ENCODE measurements around the gene TTC21B.
A peak's percentile ranks its signal among the peaks of the same experiment; 100 is the strongest.
"Not testable (repeated sequence)": the region's sequence is repeated elsewhere in the genome, so short reads cannot be mapped to it uniquely, and the experiment has no call there.

Gene TTC21B

GRCh38 chr2:165877565-165878550 is 75.7 kb downstream of the TTC21B start:
- DNase-seq: no peak

GRCh38 chr2:165876712-165877111 is 76.9 kb downstream of the TTC21B start:
- DNase-seq: no peak

- no peak for DNase-seq
Observed at GRCh38 chr2:165876269-165876668, 77.3 kb downstream of the TTC21B start.

- peak; percentile 58 to 76 for DNase-seq
Observed at GRCh38 chr2:165874445-165875039, 79.0 kb downstream of the TTC21B start.

- DNase-seq: no peak
Observed at GRCh38 chr2:165872101-165872791, 81.3 kb downstream of the TTC21B start.

- no peak for DNase-seq
Observed at GRCh38 chr2:165871025-165871424, 82.6 kb downstream of the TTC21B start.

- no peak for DNase-seq
Observed at GRCh38 chr2:165870346-165870745, 83.2 kb downstream of the TTC21B start.

- DNase-seq: peak; percentile 37 to 70
Observed at GRCh38 chr2:165868211-165868610, 85.4 kb downstream of the TTC21B start.

- no peak for DNase-seq
Observed at GRCh38 chr2:165864296-165864695, 89.3 kb downstream of the TTC21B start.

- DNase-seq: peak in 1 of 2 experiments; percentile 17
Observed at GRCh38 chr2:165863810-165864261, 89.7 kb downstream of the TTC21B start.

- DNase-seq: not testable (repeated sequence)
Observed at GRCh38 chr2:165861083-165861482, 92.5 kb downstream of the TTC21B start.

GRCh38 chr2:165859723-165860122 is 93.9 kb downstream of the TTC21B start:
- not testable (repeated sequence) for DNase-seq

GRCh38 chr2:165857876-165858275 is 95.7 kb downstream of the TTC21B start:
- no peak for DNase-seq

GRCh38 chr2:165852394-165852793 is 101.2 kb downstream of the TTC21B start:
- DNase-seq: no peak

GRCh38 chr2:165847001-165847400 is 106.6 kb downstream of the TTC21B start:
- DNase-seq: no peak

GRCh38 chr2:165846056-165846455 is 107.5 kb downstream of the TTC21B start:
- DNase-seq: no peak

GRCh38 chr2:165844216-165844615 is 109.4 kb downstream of the TTC21B start:
- DNase-seq: no peak

- DNase-seq: no peak
Observed at GRCh38 chr2:165843351-165843750, 110.2 kb downstream of the TTC21B start.

- DNase-seq: no peak
Observed at GRCh38 chr2:165840333-165840958, 113.1 kb downstream of the TTC21B start.

- no peak for DNase-seq
Observed at GRCh38 chr2:165839610-165840009, 114.0 kb downstream of the TTC21B start.

GRCh38 chr2:165837122-165837521 is 116.5 kb downstream of the TTC21B start:
- no peak for DNase-seq

- no peak for DNase-seq
Observed at GRCh38 chr2:165835363-165835762, 118.2 kb downstream of the TTC21B start.

GRCh38 chr2:165833156-165833555 is 120.4 kb downstream of the TTC21B start:
- no peak for DNase-seq
